Mesothelial cell of epicardium (in vitro differentiated cells): ENCODE data around the gene CD79A. TPM values are rescaled to one million over a fixed set of nuclear protein-coding genes. Genes with fewer than 3 reads are reported as not detected.
A peak's percentile ranks its signal among the peaks of the same experiment; 100 is the strongest.

Experiments
- DNase-seq, 2 experiments: peaks; one replicate each; pipeline ENCODE4 v3.0.0; 2021; ENCODE audit warnings: low spot score in 2 of 2; ENCODE audit not compliant: unreplicated experiment in 2 of 2
- H3K27ac Mint-ChIP-seq: 2 replicates; pipeline ENCODE4 v1.8.0; 2021; ENCODE audit warnings: mixed read lengths
- H3K27me3 Mint-ChIP-seq: 2 replicates; pipeline ENCODE4 v1.8.0; 2021; ENCODE audit warnings: low read depth, mixed read lengths
- H3K36me3 Mint-ChIP-seq: 2 replicates; pipeline ENCODE4 v1.8.0; 2021; ENCODE audit warnings: mixed read lengths
- H3K4me1 Mint-ChIP-seq: 2 replicates; pipeline ENCODE4 v1.8.0; 2021; ENCODE audit warnings: mixed read lengths
- H3K4me3 Mint-ChIP-seq: 2 replicates; pipeline ENCODE4 v1.8.0; 2021; ENCODE audit warnings: mild to moderate bottlenecking, moderate library complexity, mixed read lengths
- H3K9me3 Mint-ChIP-seq: 2 replicates; pipeline ENCODE4 v1.8.0; 2021; ENCODE audit warnings: mixed read lengths
- total RNA-seq: library from RNA; stranded (reverse); gene quantifications from 3 replicates; pipeline ENCODE4 v1.2.1, GENCODE V29; 2021
- TF ChIP-seq, protein P1 (sequence below): fragments of 200-600 bp; sonication (generic); IDR thresholded peaks from one replicate; pipeline ENCODE4 v1.5.0; 2021; ENCODE audit warnings: antibody characterized with exemption; ENCODE audit not compliant: unreplicated experiment

Gene CD79A
- total RNA-seq, 1 donor from 2014 or later = 0.58 TPM

DNA sequence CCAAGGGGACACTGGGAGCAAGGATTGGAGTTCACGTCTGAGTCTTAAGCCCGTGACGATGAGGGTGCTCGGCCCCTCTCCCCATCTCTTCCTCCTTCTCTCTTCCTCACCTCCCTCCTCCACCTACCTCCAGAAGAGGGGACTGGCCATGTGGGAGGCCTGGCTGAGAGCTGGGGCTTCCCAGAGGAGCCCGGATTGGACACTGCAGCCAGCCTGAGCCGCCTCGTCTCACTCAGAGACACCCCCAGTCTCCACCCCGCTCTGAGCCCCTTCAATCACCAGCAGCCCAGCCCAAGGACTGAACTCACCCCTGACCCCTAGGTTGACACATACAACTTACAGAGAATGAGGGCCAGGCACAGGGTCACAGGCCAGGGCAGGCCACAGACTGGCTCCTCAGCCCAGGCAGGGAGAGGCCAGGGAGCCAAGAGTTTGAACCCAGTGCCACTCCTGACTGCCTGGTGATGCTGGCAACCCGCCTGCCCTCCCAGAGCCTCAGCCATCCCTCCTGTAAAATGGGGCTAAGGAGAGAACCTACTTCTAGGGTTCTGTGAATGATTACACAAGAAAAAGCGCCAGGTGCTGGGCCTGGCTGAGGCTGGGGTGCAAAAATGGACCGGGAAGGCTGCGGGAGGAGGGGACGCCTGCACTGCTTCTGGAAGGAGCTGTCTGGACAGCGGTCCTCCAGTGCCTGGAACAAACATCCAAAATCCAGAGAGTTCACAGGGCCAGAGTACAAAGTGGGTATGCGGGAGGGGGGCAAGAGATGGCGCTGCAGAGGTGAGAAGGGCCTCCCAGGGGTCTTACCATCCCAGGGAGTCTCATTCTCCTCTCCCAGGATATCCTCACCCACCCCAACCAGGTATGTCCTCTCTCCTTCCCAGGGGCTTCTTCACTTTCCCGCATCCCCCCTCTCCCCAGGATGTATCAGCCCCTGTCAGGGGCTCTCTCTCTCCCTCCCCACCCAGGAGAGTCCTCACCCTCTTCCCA lies 1.1 kb downstream of the CD79A start:
- Mint-ChIP-seq H3K27me3 (peaks cover 42% of the 10 kb centered on the region), H3K9me3 (no peaks in the 10 kb centered on the region), H3K36me3 (no peaks in the 10 kb centered on the region), H3K4me1 (peaks cover 6% of the 10 kb centered on the region), H3K27ac (no peak overlapping the region), H3K4me3 (no peak overlapping the region)
- DNase-seq = no peak
- TF ChIP-seq, protein P1, sequence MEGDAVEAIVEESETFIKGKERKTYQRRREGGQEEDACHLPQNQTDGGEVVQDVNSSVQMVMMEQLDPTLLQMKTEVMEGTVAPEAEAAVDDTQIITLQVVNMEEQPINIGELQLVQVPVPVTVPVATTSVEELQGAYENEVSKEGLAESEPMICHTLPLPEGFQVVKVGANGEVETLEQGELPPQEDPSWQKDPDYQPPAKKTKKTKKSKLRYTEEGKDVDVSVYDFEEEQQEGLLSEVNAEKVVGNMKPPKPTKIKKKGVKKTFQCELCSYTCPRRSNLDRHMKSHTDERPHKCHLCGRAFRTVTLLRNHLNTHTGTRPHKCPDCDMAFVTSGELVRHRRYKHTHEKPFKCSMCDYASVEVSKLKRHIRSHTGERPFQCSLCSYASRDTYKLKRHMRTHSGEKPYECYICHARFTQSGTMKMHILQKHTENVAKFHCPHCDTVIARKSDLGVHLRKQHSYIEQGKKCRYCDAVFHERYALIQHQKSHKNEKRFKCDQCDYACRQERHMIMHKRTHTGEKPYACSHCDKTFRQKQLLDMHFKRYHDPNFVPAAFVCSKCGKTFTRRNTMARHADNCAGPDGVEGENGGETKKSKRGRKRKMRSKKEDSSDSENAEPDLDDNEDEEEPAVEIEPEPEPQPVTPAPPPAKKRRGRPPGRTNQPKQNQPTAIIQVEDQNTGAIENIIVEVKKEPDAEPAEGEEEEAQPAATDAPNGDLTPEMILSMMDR = no peak

DNA sequence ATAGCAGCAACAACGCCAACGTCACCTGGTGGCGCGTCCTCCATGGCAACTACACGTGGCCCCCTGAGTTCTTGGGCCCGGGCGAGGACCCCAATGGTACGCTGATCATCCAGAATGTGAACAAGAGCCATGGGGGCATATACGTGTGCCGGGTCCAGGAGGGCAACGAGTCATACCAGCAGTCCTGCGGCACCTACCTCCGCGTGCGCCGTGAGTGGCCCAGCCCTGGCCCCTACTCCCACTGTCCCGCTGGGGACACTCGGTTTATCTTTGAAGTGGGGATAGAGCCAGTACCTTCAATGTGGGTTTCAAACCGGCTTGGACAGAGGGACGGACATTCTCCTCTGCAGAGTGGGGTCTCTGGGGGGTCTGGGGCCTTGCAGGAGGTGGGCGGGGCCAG lies 2.0 kb downstream of the CD79A start:
- no peak for DNase-seq
- no peaks in the 10 kb centered on the region for H3K36me3 Mint-ChIP-seq
- H3K4me3 Mint-ChIP-seq = no peak overlapping the region
- peaks cover 13% of the 10 kb centered on the region for H3K4me1 Mint-ChIP-seq
- H3K9me3 Mint-ChIP-seq = no peaks in the 10 kb centered on the region
- TF ChIP-seq, protein P1 = no peak
- H3K27ac Mint-ChIP-seq = no peak overlapping the region
- peaks cover 48% of the 10 kb centered on the region for H3K27me3 Mint-ChIP-seq

DNA sequence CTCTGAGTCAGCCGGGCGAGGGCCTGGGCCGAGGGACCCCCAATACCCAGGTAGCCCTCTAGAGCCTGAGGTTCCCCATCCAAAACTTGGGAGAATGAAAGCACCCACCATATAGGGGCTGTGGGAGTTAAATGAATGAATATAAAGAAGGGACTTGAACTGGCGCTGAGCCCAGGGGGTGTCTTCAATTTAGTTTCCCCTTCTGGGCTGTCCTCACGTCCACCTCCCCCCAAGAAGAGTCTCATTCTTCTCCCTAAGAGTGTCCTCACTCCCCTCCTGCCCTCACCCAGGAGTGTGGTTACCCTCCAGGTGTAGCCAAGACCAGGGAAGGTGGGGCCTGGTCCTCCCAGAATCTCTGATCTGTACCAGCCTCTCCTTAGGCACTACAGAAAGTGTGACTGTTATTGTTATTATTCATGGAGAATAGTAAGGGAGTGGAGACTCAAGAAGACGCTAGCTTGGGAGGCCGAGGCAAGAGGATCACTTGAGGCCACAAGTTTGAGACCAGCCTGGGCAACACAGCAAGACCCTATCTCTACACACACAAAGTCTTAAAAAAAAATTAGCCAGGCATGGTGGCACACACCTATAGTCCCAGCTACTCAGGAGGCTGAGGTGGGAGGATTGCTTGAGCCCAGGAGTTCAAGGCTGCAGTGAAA lies 2.7 kb downstream of the CD79A start:
- TF ChIP-seq, protein P1 = no peak

DNA sequence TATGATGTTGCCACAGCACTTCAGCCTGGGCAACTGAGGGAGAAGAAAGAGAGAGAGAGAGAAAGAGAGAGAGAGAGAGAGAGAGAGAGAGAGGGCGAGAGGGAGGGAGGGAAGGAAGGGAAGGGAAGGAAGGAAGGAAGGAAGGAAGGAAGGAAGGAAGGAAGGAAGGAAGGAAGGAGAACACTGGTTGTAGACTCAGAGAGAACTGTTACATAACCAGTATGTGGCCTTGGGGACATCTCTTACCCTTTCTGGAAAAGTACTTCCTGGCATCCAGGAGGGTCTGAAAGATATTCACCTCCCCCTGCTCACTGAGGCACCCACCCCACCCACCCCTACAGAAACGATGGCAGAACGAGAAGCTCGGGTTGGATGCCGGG lies 3.2 kb downstream of the CD79A start:
- Mint-ChIP-seq H3K27ac (no peak overlapping the region), H3K36me3 (no peaks in the 10 kb centered on the region), H3K9me3 (no peaks in the 10 kb centered on the region), H3K4me3 (no peak overlapping the region), H3K4me1 (peaks cover 19% of the 10 kb centered on the region), H3K27me3 (peaks cover 48% of the 10 kb centered on the region)
- TF ChIP-seq, protein P1 = no peak
- DNase-seq = no peak

More for the DNA sequence above, 2.7 kb downstream of the CD79A start:
- no peaks in the 10 kb centered on the region for H3K9me3 Mint-ChIP-seq
- no peak for DNase-seq
- H3K4me1 Mint-ChIP-seq = peaks cover 15% of the 10 kb centered on the region
- no peak overlapping the region for H3K27ac Mint-ChIP-seq
- H3K27me3 Mint-ChIP-seq = peaks cover 48% of the 10 kb centered on the region
- H3K36me3 Mint-ChIP-seq = no peaks in the 10 kb centered on the region
- H3K4me3 Mint-ChIP-seq = no peak overlapping the region

DNA sequence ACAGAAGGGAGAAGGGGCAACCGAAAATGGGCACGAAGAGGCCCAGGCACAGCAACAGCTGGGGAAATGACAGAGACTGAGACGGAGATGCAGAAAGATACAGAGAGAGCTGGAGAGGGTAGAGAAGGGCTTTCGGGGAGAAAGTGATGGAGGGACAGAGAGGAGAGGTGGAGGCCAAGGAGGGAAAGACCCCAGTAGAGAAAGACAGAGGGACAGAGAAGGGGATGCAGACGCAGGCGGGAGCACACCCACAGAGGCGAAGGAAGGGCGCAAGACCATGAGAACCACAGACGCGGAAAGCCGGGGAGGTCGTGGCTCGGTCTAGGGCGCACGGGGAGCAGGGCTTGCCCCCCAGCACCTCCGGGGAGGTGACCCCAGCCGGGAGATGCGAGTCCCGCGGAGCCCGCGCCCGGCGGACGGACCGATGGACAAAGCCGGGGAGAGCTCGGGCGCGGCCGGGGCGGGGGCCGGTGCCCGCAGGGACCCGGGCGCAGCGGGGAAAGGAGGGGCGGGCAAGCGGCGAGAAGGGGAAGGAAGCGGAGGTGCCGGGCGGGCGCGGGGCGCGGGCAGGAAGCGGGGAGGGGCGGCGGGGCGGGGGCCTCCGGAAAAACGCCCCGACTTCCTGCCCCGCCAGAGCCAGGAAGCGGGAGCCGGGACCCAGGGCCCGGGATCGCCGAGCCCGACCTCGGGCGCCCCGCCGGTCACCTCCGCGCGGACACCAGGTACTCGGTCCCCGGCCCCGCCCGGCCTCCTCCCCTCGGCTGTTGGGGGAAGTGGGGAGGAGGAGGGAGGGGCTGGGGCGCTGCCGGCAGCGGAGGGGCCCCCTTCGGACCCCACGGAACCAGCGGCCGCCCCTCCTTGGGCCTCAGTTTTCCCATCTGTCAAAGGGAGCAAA lies 5.7 kb downstream of the CD79A start, which contains the start of gene ARHGEF1:
Gene ARHGEF1, plus strand, starts transcription at position 617 of the 895 bp plus-strand sequence. CDS start 4,899 bp downstream, outside the sequence.
- peak within 1 kb of the TSS; percentile 93 for H3K4me3 Mint-ChIP-seq
- DNase-seq = peak; percentile 26 to 44
- H3K27me3 Mint-ChIP-seq = peaks cover 42% of the 10 kb centered on the region
- TF ChIP-seq, protein P1 = no peak
- peak within 1 kb of the TSS; percentile 87 for H3K27ac Mint-ChIP-seq
- H3K36me3 Mint-ChIP-seq = no peaks in the 10 kb centered on the region
- no peaks in the 10 kb centered on the region for H3K9me3 Mint-ChIP-seq
- peaks cover 24% of the 10 kb centered on the region for H3K4me1 Mint-ChIP-seq
